MG63 (cell line): Measurements from ENCODE around the gene ENPP7. TPM values are rescaled to one million over a fixed set of nuclear protein-coding genes. Genes with fewer than 3 reads are reported as not detected.

Experiments used
- DNase-seq: peaks from one replicate; pipeline ENCODE4 v3.0.0-alpha.2; 2020
- H3K27me3 ChIP-seq: fragments of 250-450 bp; sonication (Bioruptor Pico); 2 replicates; pipeline ENCODE4 v1.5.1; 2020; ENCODE audit warnings: mild to moderate bottlenecking, moderate library complexity
- H3K36me3 ChIP-seq: fragments of 250-450 bp; sonication (Bioruptor Pico); 2 replicates; pipeline ENCODE4 v1.5.1; 2020; ENCODE audit warnings: mild to moderate bottlenecking, moderate library complexity
- H3K4me3 ChIP-seq: fragments of 250-450 bp; sonication (Bioruptor Pico); 2 replicates; pipeline ENCODE4 v1.5.1; 2020; ENCODE audit warnings: mild to moderate bottlenecking, moderate library complexity
- H3K9me3 ChIP-seq: fragments of 250-450 bp; sonication (Bioruptor Pico); 2 replicates; pipeline ENCODE4 v1.5.1; 2020; ENCODE audit warnings: mild to moderate bottlenecking, moderate library complexity
- total RNA-seq: library from RNA; depleted of rRNA; stranded (reverse); fragments of >200 nt; shearing (Covaris generic); gene quantifications from 2 replicates; pipeline ENCODE4 v1.2.3, GENCODE V29; 2014; ENCODE audit warnings: low replicate concordance

Gene ENPP7
- total RNA-seq, 1 experiment from 2014 or later = not detected

GRCh38 chr17:79720705-79721292 is 9.9 kb upstream of the ENPP7 start:
- H3K27me3 ChIP-seq = no peaks in the 10 kb centered on the region
- no peak for DNase-seq
- H3K4me3 ChIP-seq = no peak overlapping the region
- H3K36me3 ChIP-seq = no peaks in the 10 kb centered on the region
- H3K9me3 ChIP-seq = no peaks in the 10 kb centered on the region

- H3K4me3 ChIP-seq = no peak overlapping the region
- H3K9me3 ChIP-seq = no peaks in the 10 kb centered on the region
- no peak for DNase-seq
- no peaks in the 10 kb centered on the region for H3K36me3 ChIP-seq
- H3K27me3 ChIP-seq = no peaks in the 10 kb centered on the region
Observed at GRCh38 chr17:79721993-79722671, 8.6 kb upstream of the ENPP7 start.

GRCh38 chr17:79722787-79723186 is 8.0 kb upstream of the ENPP7 start:
- Histone ChIP-seq H3K9me3 (no peaks in the 10 kb centered on the region), H3K4me3 (no peak overlapping the region), H3K36me3 (no peaks in the 10 kb centered on the region), H3K27me3 (no peaks in the 10 kb centered on the region)
- no peak for DNase-seq

- Histone ChIP-seq H3K4me3 (no peak overlapping the region), H3K27me3 (no peaks in the 10 kb centered on the region), H3K9me3 (no peaks in the 10 kb centered on the region), H3K36me3 (no peaks in the 10 kb centered on the region)
- DNase-seq = peak; percentile 73
Observed at GRCh38 chr17:79728169-79728907, 2.4 kb upstream of the ENPP7 start.

- Histone ChIP-seq H3K36me3 (no peaks in the 10 kb centered on the region), H3K27me3 (no peaks in the 10 kb centered on the region), H3K4me3 (no peak overlapping the region), H3K9me3 (no peaks in the 10 kb centered on the region)
- DNase-seq = no peak
Observed at GRCh38 chr17:79728908-79729471, 1.8 kb upstream of the ENPP7 start.

GRCh38 chr17:79729761-79730160 is 982 bp upstream of the ENPP7 start:
- DNase-seq = no peak
- Histone ChIP-seq H3K27me3 (no peaks in the 10 kb centered on the region), H3K9me3 (no peaks in the 10 kb centered on the region), H3K36me3 (no peaks in the 10 kb centered on the region), H3K4me3 (no peak overlapping the region)

GRCh38 chr17:79730437-79730768 is 340 bp upstream of the ENPP7 start:
- Histone ChIP-seq H3K27me3 (no peaks in the 10 kb centered on the region), H3K36me3 (no peaks in the 10 kb centered on the region), H3K9me3 (no peaks in the 10 kb centered on the region), H3K4me3 (no peak overlapping the region)
- DNase-seq = no peak

GRCh38 chr17:79732254-79732653 is 1.5 kb downstream of the ENPP7 start:
- DNase-seq = no peak
- H3K27me3 ChIP-seq = no peaks in the 10 kb centered on the region
- H3K9me3 ChIP-seq = no peaks in the 10 kb centered on the region
- no peak overlapping the region for H3K4me3 ChIP-seq
- H3K36me3 ChIP-seq = no peaks in the 10 kb centered on the region

GRCh38 chr17:79732804-79733691 is 2.3 kb downstream of the ENPP7 start:
- Histone ChIP-seq H3K4me3 (no peak overlapping the region), H3K27me3 (no peaks in the 10 kb centered on the region), H3K36me3 (no peaks in the 10 kb centered on the region), H3K9me3 (no peaks in the 10 kb centered on the region)
- DNase-seq = no peak

- H3K36me3 ChIP-seq = no peaks in the 10 kb centered on the region
- no peak for DNase-seq
Observed at GRCh38 chr17:79733692-79734070, 2.9 kb downstream of the ENPP7 start.

GRCh38 chr17:79735096-79735495 is 4.4 kb downstream of the ENPP7 start:
- no peak for DNase-seq
- Histone ChIP-seq H3K27me3 (peaks cover 7% of the 10 kb centered on the region), H3K4me3 (no peak overlapping the region), H3K36me3 (no peaks in the 10 kb centered on the region), H3K9me3 (no peaks in the 10 kb centered on the region)

More at GRCh38 chr17:79733692-79734070, 2.9 kb downstream of the ENPP7 start:
- no peak overlapping the region for H3K4me3 ChIP-seq
- H3K9me3 ChIP-seq = no peaks in the 10 kb centered on the region
- no peaks in the 10 kb centered on the region for H3K27me3 ChIP-seq

- Histone ChIP-seq H3K27me3 (peaks cover 19% of the 10 kb centered on the region), H3K4me3 (no peak overlapping the region), H3K36me3 (no peaks in the 10 kb centered on the region), H3K9me3 (no peaks in the 10 kb centered on the region)
- no peak for DNase-seq
Observed at GRCh38 chr17:79737046-79737921, 6.5 kb downstream of the ENPP7 start.

GRCh38 chr17:79737922-79738578 is 7.3 kb downstream of the ENPP7 start:
- H3K4me3 ChIP-seq = no peak overlapping the region
- H3K27me3 ChIP-seq = peaks cover 19% of the 10 kb centered on the region
- no peaks in the 10 kb centered on the region for H3K9me3 ChIP-seq
- no peak for DNase-seq
- no peaks in the 10 kb centered on the region for H3K36me3 ChIP-seq

GRCh38 chr17:79738643-79739042 is 7.9 kb downstream of the ENPP7 start:
- no peak overlapping the region for H3K4me3 ChIP-seq
- H3K9me3 ChIP-seq = no peaks in the 10 kb centered on the region
- peaks cover 19% of the 10 kb centered on the region for H3K27me3 ChIP-seq
- DNase-seq = no peak
- no peaks in the 10 kb centered on the region for H3K36me3 ChIP-seq
